Progenitor cell of endocrine pancreas (in vitro differentiated cells): ENCODE results near the gene ULK4. TPM values are rescaled to one million over a fixed set of nuclear protein-coding genes. Genes with fewer than 3 reads are reported as not detected.

Experiments used
- DNase-seq: peaks from one replicate; pipeline ENCODE4 v3.0.0; 2021; ENCODE audit warnings: low spot score; ENCODE audit not compliant: unreplicated experiment
- H3K27ac Mint-ChIP-seq: 2 replicates; pipeline ENCODE4 v1.8.0; 2021; ENCODE audit warnings: mild to moderate bottlenecking, moderate library complexity, mixed read lengths
- H3K27me3 Mint-ChIP-seq: 2 replicates; pipeline ENCODE4 v1.8.0; 2021; ENCODE audit warnings: mixed read lengths
- H3K36me3 Mint-ChIP-seq: 2 replicates; pipeline ENCODE4 v1.8.0; 2022; ENCODE audit warnings: mixed read lengths; ENCODE audit not compliant: insufficient read depth
- H3K4me1 Mint-ChIP-seq: 2 replicates; pipeline ENCODE4 v1.8.0; 2021; ENCODE audit warnings: low read depth, mixed read lengths
- H3K4me3 Mint-ChIP-seq: 2 replicates; pipeline ENCODE4 v1.8.0; 2021; ENCODE audit warnings: low read depth, mild to moderate bottlenecking, moderate library complexity, mixed read lengths
- H3K9me3 Mint-ChIP-seq: 2 replicates; pipeline ENCODE4 v1.8.0; 2021; ENCODE audit warnings: low read depth, mixed read lengths
- CTCF ChIP-seq: fragments of 200-600 bp; sonication (generic); IDR thresholded peaks from one replicate; pipeline ENCODE4 v1.5.0; 2021; ENCODE audit warnings: antibody characterized with exemption, mild to moderate bottlenecking; ENCODE audit not compliant: unreplicated experiment
- total RNA-seq: library from RNA; stranded (reverse); gene quantifications from 2 replicates; pipeline ENCODE4 v1.2.1, GENCODE V29; 2021

Gene ULK4
- total RNA-seq, 1 donor from 2014 or later, result 14.2 TPM

GRCh38 chr3:41426485-41426884 is 535.4 kb downstream of the ULK4 start:
- H3K27ac Mint-ChIP-seq, result peak overlapping the region; percentile 75
- no peaks in the 10 kb centered on the region for H3K36me3 Mint-ChIP-seq
- no peak for TF ChIP-seq CTCF
- peaks cover 9% of the 10 kb centered on the region for H3K9me3 Mint-ChIP-seq
- H3K4me3 Mint-ChIP-seq, result no peak overlapping the region
- H3K4me1 Mint-ChIP-seq, result peaks cover 13% of the 10 kb centered on the region
- no peaks in the 10 kb centered on the region for H3K27me3 Mint-ChIP-seq
- no peak for DNase-seq

GRCh38 chr3:41424543-41425300 is 537.2 kb downstream of the ULK4 start:
- Mint-ChIP-seq H3K4me1 (peaks cover 13% of the 10 kb centered on the region), H3K36me3 (no peaks in the 10 kb centered on the region), H3K27me3 (no peaks in the 10 kb centered on the region), H3K27ac (no peak overlapping the region), H3K4me3 (no peak overlapping the region), H3K9me3 (peaks cover 9% of the 10 kb centered on the region)
- no peak for TF ChIP-seq CTCF
- no peak for DNase-seq

- Mint-ChIP-seq H3K4me1 (peaks cover 10% of the 10 kb centered on the region), H3K27me3 (no peaks in the 10 kb centered on the region), H3K4me3 (no peak overlapping the region), H3K27ac (no peak overlapping the region), H3K9me3 (peaks cover under 1% of the 10 kb centered on the region), H3K36me3 (no peaks in the 10 kb centered on the region)
- TF ChIP-seq CTCF, result no peak
- no peak for DNase-seq
Observed at GRCh38 chr3:41419809-41420208, 542.1 kb downstream of the ULK4 start.

DNA sequence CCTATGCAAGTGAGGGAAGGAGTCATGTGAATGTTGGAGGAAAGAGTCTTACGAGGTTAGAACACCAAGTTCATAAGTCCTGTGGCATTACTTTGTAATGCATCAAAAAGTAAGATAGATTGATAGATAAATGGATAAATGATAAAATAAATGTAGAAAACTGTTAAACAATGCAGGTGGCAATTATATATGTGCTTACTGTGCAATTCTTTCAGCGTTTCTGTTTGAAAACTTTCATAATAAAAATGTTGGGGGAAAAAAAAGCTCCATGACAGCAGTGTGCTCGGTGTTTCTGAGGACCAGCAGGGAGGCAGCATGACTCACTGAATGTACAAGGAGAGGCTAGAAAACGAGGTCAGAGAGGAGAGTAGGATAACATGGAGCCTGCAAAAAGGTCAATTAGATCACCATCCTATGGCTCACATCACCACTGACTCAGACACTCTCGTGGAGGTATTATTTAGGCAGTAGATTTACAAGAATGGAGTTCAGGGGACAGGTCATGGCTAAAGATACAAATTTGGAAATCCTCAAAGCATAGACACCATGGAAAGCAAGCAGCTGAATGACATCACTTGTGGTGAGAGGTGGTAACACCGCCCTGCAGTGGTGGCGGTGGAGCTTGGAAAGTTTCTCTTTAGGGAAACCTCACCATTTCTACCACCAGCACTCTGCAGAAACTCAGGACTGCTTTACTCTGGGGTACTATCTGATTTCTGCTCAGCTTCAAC is 542.8 kb downstream of the ULK4 start:
- no peaks in the 10 kb centered on the region for H3K36me3 Mint-ChIP-seq

GRCh38 chr3:41417574-41417973 is 544.3 kb downstream of the ULK4 start:
- peaks cover 10% of the 10 kb centered on the region for H3K4me1 Mint-ChIP-seq

More for the DNA sequence above, 542.8 kb downstream of the ULK4 start:
- DNase-seq, result no peak
- H3K9me3 Mint-ChIP-seq, result no peaks in the 10 kb centered on the region
- peaks cover 10% of the 10 kb centered on the region for H3K4me1 Mint-ChIP-seq
- H3K27me3 Mint-ChIP-seq, result no peaks in the 10 kb centered on the region
- no peak overlapping the region for H3K27ac Mint-ChIP-seq
- TF ChIP-seq CTCF, result no peak
- H3K4me3 Mint-ChIP-seq, result no peak overlapping the region

More at GRCh38 chr3:41417574-41417973, 544.3 kb downstream of the ULK4 start:
- H3K27ac Mint-ChIP-seq, result no peak overlapping the region
- H3K27me3 Mint-ChIP-seq, result no peaks in the 10 kb centered on the region
- H3K9me3 Mint-ChIP-seq, result no peaks in the 10 kb centered on the region
- H3K36me3 Mint-ChIP-seq, result no peaks in the 10 kb centered on the region
- no peak for TF ChIP-seq CTCF
- DNase-seq, result no peak
- H3K4me3 Mint-ChIP-seq, result no peak overlapping the region
